Measurements from ENCODE around the gene TUBA1C. TPM values are rescaled to one million over a fixed set of nuclear protein-coding genes. Genes with fewer than 3 reads are reported as not detected.
"Not testable (repeated sequence)": the region's sequence is repeated elsewhere in the genome, so short reads cannot be mapped to it uniquely, and the experiment has no call there.

The TUBA1C gene
- polyA plus RNA-seq, 1 donor (not counting 4 experiments of a cell fraction or from before 2014, with no cell fraction given), result 1,922 TPM

- no peaks in the 10 kb centered on the region for H3K36me3 ChIP-seq (ENCODE audit: control insufficient read depth in 2 of 2, extremely low read depth in 1 of 2, insufficient read depth in 2 of 2, low read length in 2 of 2)
- FAIRE-seq (no peak), DNase-seq (ENCODE audit: low read depth, low spot score) (no peak)
- no peaks in the 10 kb centered on the region for H4K20me1 ChIP-seq (ENCODE audit: control insufficient read depth, extremely low read depth, insufficient read depth, low read length)
- no peak overlapping the region for H2AFZ ChIP-seq (ENCODE audit: control insufficient read depth, low read length)
- no peaks in the 10 kb centered on the region for H3K9me1 ChIP-seq (ENCODE audit: control insufficient read depth, extremely low read depth, insufficient read depth, low read length)
- H3K4me2 ChIP-seq (ENCODE audit: control insufficient read depth, extremely low read depth, insufficient read depth, low read depth, low read length), result no peak overlapping the region
- no peak overlapping the region for H3K9ac ChIP-seq (ENCODE audit: control insufficient read depth, extremely low read depth, insufficient read depth, low read length)
- H3K4me3 ChIP-seq (ENCODE audit: control insufficient read depth in 2 of 3, extremely low read depth in 1 of 3, insufficient read depth in 2 of 3, low read depth in 1 of 3, low read length in 3 of 3), result no peak overlapping the region
- H3K9me3 ChIP-seq (ENCODE audit: control insufficient read depth, low read depth, low read length), result no peaks in the 10 kb centered on the region
- no peaks in the 10 kb centered on the region for H3K79me2 ChIP-seq (ENCODE audit: control insufficient read depth, insufficient read depth, low read length)
- no peaks in the 10 kb centered on the region for H3K4me1 ChIP-seq (ENCODE audit: control insufficient read depth, extremely low read depth, insufficient read depth, low read length)
- no peak overlapping the region for H3K27ac ChIP-seq (ENCODE audit: control insufficient read depth, insufficient read depth, low read length)
- dilution Hi-C loops (cut with MboI; ENCODE audit: extremely low pct_ligation_motif_present, low sequenced_read_pairs), result no loop called here
- H3K27me3 ChIP-seq (ENCODE audit: control insufficient read depth, extremely low read depth, insufficient read depth, low read length), result no peaks in the 10 kb centered on the region
- no peak for TF ChIP-seq EZH2 (IDR thresholded peaks at IDR 0.05; ENCODE audit: low read length)
- no peak for TF ChIP-seq CTCF (optimal IDR thresholded peaks at IDR 0.05 in 1 of 3, IDR thresholded peaks at IDR 0.05 in 1 of 3, conservative IDR thresholded peaks at IDR 0.05 in 1 of 3; ENCODE audit: extremely low read depth in 1 of 3, insufficient read depth in 2 of 3, low read length in 3 of 3)
Observed at GRCh38 chr12:49305762-49306510, 41.1 kb downstream of the TUBA1C start.

- Histone ChIP-seq H2AFZ (ENCODE audit: control insufficient read depth, low read length) (no peak overlapping the region), H4K20me1 (ENCODE audit: control insufficient read depth, extremely low read depth, insufficient read depth, low read length) (no peaks in the 10 kb centered on the region), H3K27ac (ENCODE audit: control insufficient read depth, insufficient read depth, low read length) (no peak overlapping the region), H3K9ac (ENCODE audit: control insufficient read depth, extremely low read depth, insufficient read depth, low read length) (no peak overlapping the region), H3K36me3 (ENCODE audit: control insufficient read depth in 2 of 2, extremely low read depth in 1 of 2, insufficient read depth in 2 of 2, low read length in 2 of 2) (no peaks in the 10 kb centered on the region), H3K4me2 (ENCODE audit: control insufficient read depth, extremely low read depth, insufficient read depth, low read depth, low read length) (no peak overlapping the region), H3K9me1 (ENCODE audit: control insufficient read depth, extremely low read depth, insufficient read depth, low read length) (no peaks in the 10 kb centered on the region), H3K4me3 (ENCODE audit: control insufficient read depth in 2 of 3, extremely low read depth in 1 of 3, insufficient read depth in 2 of 3, low read depth in 1 of 3, low read length in 3 of 3) (no peak overlapping the region), H3K27me3 (ENCODE audit: control insufficient read depth, extremely low read depth, insufficient read depth, low read length) (no peaks in the 10 kb centered on the region), H3K9me3 (ENCODE audit: control insufficient read depth, low read depth, low read length) (no peaks in the 10 kb centered on the region), H3K4me1 (ENCODE audit: control insufficient read depth, extremely low read depth, insufficient read depth, low read length) (no peaks in the 10 kb centered on the region), H3K79me2 (ENCODE audit: control insufficient read depth, insufficient read depth, low read length) (no peaks in the 10 kb centered on the region)
- dilution Hi-C loops (cut with MboI; ENCODE audit: extremely low pct_ligation_motif_present, low sequenced_read_pairs), result no loop called here
- no peak for FAIRE-seq
- TF ChIP-seq CTCF (optimal IDR thresholded peaks at IDR 0.05 in 1 of 3, IDR thresholded peaks at IDR 0.05 in 1 of 3, conservative IDR thresholded peaks at IDR 0.05 in 1 of 3; ENCODE audit: extremely low read depth in 1 of 3, insufficient read depth in 2 of 3, low read length in 3 of 3), result no peak
- no peak for TF ChIP-seq EZH2 (IDR thresholded peaks at IDR 0.05; ENCODE audit: low read length)
- no peak for DNase-seq (ENCODE audit: low read depth, low spot score)
Observed at GRCh38 chr12:49309386-49309785, 44.5 kb downstream of the TUBA1C start.

GRCh38 chr12:49310451-49311000 is 45.6 kb downstream of the TUBA1C start:
- dilution Hi-C loops (cut with MboI; ENCODE audit: extremely low pct_ligation_motif_present, low sequenced_read_pairs); H3K36me3 ChIP-seq (ENCODE audit: control insufficient read depth in 2 of 2, extremely low read depth in 1 of 2, insufficient read depth in 2 of 2, low read length in 2 of 2); DNase-seq (ENCODE audit: low read depth, low spot score); H3K4me2 ChIP-seq (ENCODE audit: control insufficient read depth, extremely low read depth, insufficient read depth, low read depth, low read length); H3K27ac ChIP-seq (ENCODE audit: control insufficient read depth, insufficient read depth, low read length); H3K79me2 ChIP-seq (ENCODE audit: control insufficient read depth, insufficient read depth, low read length); H3K9me3 ChIP-seq (ENCODE audit: control insufficient read depth, low read depth, low read length); H3K9ac ChIP-seq (ENCODE audit: control insufficient read depth, extremely low read depth, insufficient read depth, low read length); FAIRE-seq; H3K27me3 ChIP-seq (ENCODE audit: control insufficient read depth, extremely low read depth, insufficient read depth, low read length); H3K4me3 ChIP-seq (ENCODE audit: control insufficient read depth in 2 of 3, extremely low read depth in 1 of 3, insufficient read depth in 2 of 3, low read depth in 1 of 3, low read length in 3 of 3); H3K9me1 ChIP-seq (ENCODE audit: control insufficient read depth, extremely low read depth, insufficient read depth, low read length); H3K4me1 ChIP-seq (ENCODE audit: control insufficient read depth, extremely low read depth, insufficient read depth, low read length); H2AFZ ChIP-seq (ENCODE audit: control insufficient read depth, low read length); H4K20me1 ChIP-seq (ENCODE audit: control insufficient read depth, extremely low read depth, insufficient read depth, low read length): not testable (repeated sequence)
